HepG2 (cell line): Measurements from ENCODE around the gene RASGRP1. TPM values are rescaled to one million over a fixed set of nuclear protein-coding genes. Genes with fewer than 3 reads are reported as not detected.
A peak's percentile ranks its signal among the peaks of the same experiment; 100 is the strongest.

Experiments used
- ATF4 ChIP-seq, 2 experiments: fragments of 450-650 bp in 1 of 2; sonication (generic) in 1 of 2; formaldehyde crosslinking; IDR thresholded peaks; 2 replicates each; pipeline versions ENCODE4 v1.5.0 to v1.8.0; 2020 to 2022; ENCODE audit warnings: mild to moderate bottlenecking in 1 of 2, missing genetic modification reagents in 1 of 2
- CEBPZ ChIP-seq: IDR thresholded peaks from 2 replicates; pipeline ENCODE4 v1.6.1; 2012; ENCODE audit warnings: low read length, improper control_type of control experiment
- CENPX ChIP-seq: sonication (generic); formaldehyde crosslinking; IDR thresholded peaks from 2 replicates; pipeline ENCODE4 v1.9.0; 2021; ENCODE audit warnings: mild to moderate bottlenecking, missing genetic modification reagents, moderate library complexity
- GFI1 ChIP-seq: sonication (generic); formaldehyde crosslinking; IDR thresholded peaks from 2 replicates; pipeline ENCODE4 v1.5.0; 2020; ENCODE audit warnings: missing genetic modification reagents, mild to moderate bottlenecking, borderline replicate concordance
- NFYC ChIP-seq: IDR thresholded peaks from 2 replicates; pipeline ENCODE4 v1.6.1; 2016; ENCODE audit warnings: missing genetic modification reagents, missing compliant biosample characterization
- PATZ1 ChIP-seq: sonication (generic); formaldehyde crosslinking; IDR thresholded peaks from 2 replicates; pipeline ENCODE4 v1.4.0; 2020; ENCODE audit warnings: missing genetic modification reagents
- PAX8 ChIP-seq: sonication (generic); formaldehyde crosslinking; IDR thresholded peaks from 2 replicates; pipeline ENCODE4 v1.8.0; 2022; ENCODE audit warnings: mild to moderate bottlenecking, missing genetic modification reagents, borderline replicate concordance
- RFX3 ChIP-seq: IDR thresholded peaks from 2 replicates; pipeline ENCODE4 v1.6.1; 2016; ENCODE audit warnings: missing biosample characterization, missing genetic modification reagents
- TCF12 ChIP-seq, 2 experiments: fragments of 450-650 bp in 1 of 2; sonication (generic) in 1 of 2; formaldehyde crosslinking in 1 of 2; IDR thresholded peaks; 2 replicates each; pipeline versions ENCODE4 v1.6.1 to v1.8.0; 2017 to 2022; ENCODE audit warnings: antibody characterized with exemption in 1 of 2, mild to moderate bottlenecking in 1 of 2, missing genetic modification reagents in 1 of 2, moderate library complexity in 1 of 2
- THAP7 ChIP-seq: sonication (generic); formaldehyde crosslinking; IDR thresholded peaks from 2 replicates; pipeline ENCODE4 v1.8.1; 2023; ENCODE audit warnings: mild to moderate bottlenecking, missing genetic modification reagents
- TRIM22 ChIP-seq: fragments of 450-650 bp; IDR thresholded peaks from 2 replicates; pipeline ENCODE4 v1.6.1; 2017
- U2AF1 ChIP-seq: fragments of 200-400 bp; formaldehyde crosslinking; optimal IDR thresholded peaks from 2 replicates; pipeline ENCODE3; 2017; ENCODE audit warnings: mild to moderate bottlenecking, low read depth, low read length
- ZBTB39 ChIP-seq: sonication (generic); formaldehyde crosslinking; IDR thresholded peaks from 2 replicates; pipeline ENCODE4 v1.5.0; 2020; ENCODE audit warnings: missing genetic modification reagents
- ZNF350 ChIP-seq: sonication (generic); formaldehyde crosslinking; IDR thresholded peaks from 2 replicates; pipeline ENCODE4 v1.4.0; 2020; ENCODE audit warnings: mild to moderate bottlenecking, low read depth, missing genetic modification reagents, borderline replicate concordance
- ZNF740 ChIP-seq: sonication (generic); formaldehyde crosslinking; IDR thresholded peaks from 2 replicates; pipeline ENCODE4 v1.4.0; 2020; ENCODE audit warnings: missing genetic modification reagents
- ZSCAN20 ChIP-seq: sonication (generic); formaldehyde crosslinking; IDR thresholded peaks from 2 replicates; pipeline ENCODE4 v1.4.0; 2020; ENCODE audit warnings: missing genetic modification reagents, mild to moderate bottlenecking, borderline replicate concordance
- polyA plus RNA-seq, 8 experiments: library from polyadenylated mRNA; depleted of rRNA in 3 of 8; stranded (reverse) in 7 of 8; unstranded in 1 of 8; fragments of >200 nt; fragmentation: Illumina TruSeq in 4 of 8; extraction: Trizol in 4 of 8; gene quantifications; 2 replicates each; pipeline versions ENCODE4 v1.2.1 to v1.2.3, GENCODE V29; 2011 to 2016; ENCODE audit warnings: low read depth in 4 of 8, missing spikeins in 1 of 8, mixed read lengths in 1 of 8; ENCODE audit not compliant: insufficient read depth in 1 of 8
- total RNA-seq, 5 experiments: library from RNA; depleted of rRNA; stranded (reverse); fragments of >200 nt; fragmentation: Illumina TruSeq; extraction: Trizol; gene quantifications; 2 replicates each; pipeline ENCODE4 v1.2.3, GENCODE V29; 2016; ENCODE audit warnings: low read depth in 1 of 5

The RASGRP1 gene
- total and polyA plus RNA-seq, 2 of the 13 experiments (the other 11 are each of a cell fraction or from before 2014, with no cell fraction given), result 0.07 TPM; not detected in 1

- peak; percentile 19; the same call in 1 of the 2 replicates for TF ChIP-seq RFX3 (CRISPR knock-in tag)
- TF ChIP-seq U2AF1, result no peak
- peak in 1 of 2 experiments; percentile 38; a peak in 1 of 4 replicates for TF ChIP-seq ATF4 (CRISPR knock-in tag; IDR thresholded peaks at IDR 0.05)
- TF ChIP-seq TRIM22, result no peak
- no peak for TF ChIP-seq CENPX (CRISPR knock-in tag)
- peak; percentile 18; the same call in 1 of the 2 replicates for TF ChIP-seq NFYC (CRISPR knock-in tag)
- no peak for TF ChIP-seq PAX8
- TF ChIP-seq ZSCAN20 (CRISPR knock-in tag), result 0 out of 2 replicates have a peak, but pooled peaks have one; percentile 10
- no peak for TF ChIP-seq TCF12 (IDR thresholded peaks at IDR 0.05)
- no peak for TF ChIP-seq TCF12 (CRISPR knock-in tag; IDR thresholded peaks at IDR 0.05)
- 0 out of 2 replicates have a peak, but pooled peaks have one; percentile 23 for TF ChIP-seq ZBTB39 (CRISPR knock-in tag)
- TF ChIP-seq GFI1 (CRISPR knock-in tag), result peak; percentile 79
- TF ChIP-seq THAP7 (CRISPR knock-in tag), result no peak; the same call in 1 of the 2 replicates
- no peak for TF ChIP-seq CEBPZ
- TF ChIP-seq ZNF350 (CRISPR knock-in tag), result peak; percentile 93
- TF ChIP-seq ZNF740 (CRISPR knock-in tag), result peak; percentile 54; the same call in 1 of the 2 replicates
- peak; percentile 91 for TF ChIP-seq PATZ1 (CRISPR knock-in tag)
These were observed 110.5 kb downstream of the RASGRP1 start, which contains the start of gene FAM98B (continued) for GRCh38 chr15:38453971-38454695.
